Measurements from ENCODE around the gene CA10.

The CA10 gene

DNA sequence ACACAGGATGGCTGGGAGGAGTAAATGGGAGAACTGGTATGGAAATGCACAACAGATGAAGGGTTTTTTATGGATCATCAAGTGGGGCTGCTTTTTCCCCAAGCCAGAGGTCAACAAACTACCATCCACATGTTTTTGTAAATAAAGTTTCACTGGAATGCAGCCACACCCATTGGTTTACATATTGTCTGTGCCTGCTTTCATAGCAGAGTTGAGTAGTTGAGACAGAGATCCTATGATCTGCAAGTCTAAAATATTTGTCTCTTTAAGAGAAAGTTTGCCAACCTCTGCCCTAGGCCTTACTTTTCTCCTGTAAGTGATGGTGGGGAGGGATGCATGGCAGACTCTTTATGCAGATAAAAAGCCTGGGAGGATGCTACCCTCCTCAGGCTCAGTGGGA, 341.4 kb downstream of the CA10 start:
- DNase-seq (ENCODE audit: low spot score), result no peak

DNA sequence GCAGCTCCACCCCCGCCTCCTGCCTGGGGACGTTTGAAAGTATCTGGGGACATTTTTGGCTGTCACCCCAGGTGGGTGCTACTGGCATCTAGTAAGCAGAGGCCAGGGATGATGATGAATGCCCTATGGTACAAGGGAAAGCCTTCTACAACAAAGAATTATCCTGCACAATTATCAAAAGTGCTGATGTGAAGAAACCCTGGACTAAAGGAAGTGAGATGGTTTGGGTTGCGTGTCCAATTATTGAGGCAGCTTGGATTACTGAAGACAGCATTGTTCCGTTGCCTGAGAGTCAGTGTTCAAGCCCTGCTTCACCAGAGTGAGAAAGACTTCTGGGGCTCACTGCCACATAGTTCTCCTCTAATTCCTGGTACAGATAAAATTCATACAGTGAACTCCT, 343.4 kb downstream of the CA10 start:
- no peak for DNase-seq (ENCODE audit: low spot score)

DNA sequence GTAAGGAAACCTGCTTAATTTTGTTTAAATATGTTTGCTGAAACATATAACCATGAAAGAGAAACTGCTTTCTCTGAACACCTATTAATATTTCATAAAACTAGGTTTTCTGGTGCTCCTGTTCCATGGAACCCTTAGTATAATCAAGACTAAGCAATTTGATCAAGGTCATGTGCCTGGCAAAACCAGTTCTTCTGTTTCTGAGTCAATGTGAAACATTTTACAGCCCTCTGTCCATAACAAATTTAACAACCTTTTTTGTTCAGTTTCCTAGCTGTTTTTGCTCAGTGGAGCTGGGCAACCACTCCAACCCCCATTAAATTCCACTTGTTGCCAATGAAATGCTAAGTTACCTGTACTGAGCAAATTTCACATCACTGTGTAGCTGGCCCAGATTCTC, 344.0 kb downstream of the CA10 start:
- DNase-seq (ENCODE audit: low spot score), result no peak

DNA sequence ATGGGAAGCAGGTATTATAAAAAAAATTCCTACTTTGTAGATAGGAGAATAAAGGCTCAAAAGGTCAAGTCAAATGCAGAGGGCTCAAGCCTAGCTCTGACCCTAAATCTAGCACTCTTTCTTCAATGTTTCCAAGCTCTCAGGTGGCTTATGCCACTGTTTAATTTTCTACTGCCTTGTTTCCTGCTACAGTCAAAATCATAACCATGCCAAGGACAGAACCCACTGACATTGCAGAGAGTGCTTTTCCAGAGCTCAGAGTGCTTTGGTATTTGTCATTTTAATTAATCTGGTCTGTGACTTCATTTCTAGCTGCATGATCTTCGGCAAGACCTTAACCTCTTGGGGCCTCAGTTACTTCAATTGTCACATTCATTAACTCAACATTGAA, 344.7 kb downstream of the CA10 start:
- DNase-seq (ENCODE audit: low spot score), result no peak

- DNase-seq (ENCODE audit: low spot score), result no peak
Measured at GRCh38 chr17:51813140-51813783, 345.3 kb downstream of the CA10 start.

DNA sequence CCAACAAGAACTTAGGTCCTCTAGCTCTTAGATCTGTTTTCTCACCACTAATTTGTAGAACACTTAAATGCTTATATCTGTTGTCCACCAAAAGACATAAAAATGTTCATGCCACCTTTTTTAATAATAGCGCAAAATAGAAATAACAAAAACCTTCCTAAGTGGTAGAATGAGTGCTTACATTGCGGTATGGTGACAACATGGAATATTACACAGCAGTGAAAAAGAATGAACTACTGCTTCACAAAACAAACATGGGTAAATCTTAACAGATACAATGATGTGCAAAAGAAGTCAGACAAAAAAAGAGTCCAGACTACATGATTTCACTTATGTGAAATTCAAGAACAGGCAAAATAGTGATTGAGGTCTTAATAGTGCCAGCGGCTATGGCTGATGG, 351.1 kb downstream of the CA10 start:
- no peak for DNase-seq (ENCODE audit: low spot score)

DNA sequence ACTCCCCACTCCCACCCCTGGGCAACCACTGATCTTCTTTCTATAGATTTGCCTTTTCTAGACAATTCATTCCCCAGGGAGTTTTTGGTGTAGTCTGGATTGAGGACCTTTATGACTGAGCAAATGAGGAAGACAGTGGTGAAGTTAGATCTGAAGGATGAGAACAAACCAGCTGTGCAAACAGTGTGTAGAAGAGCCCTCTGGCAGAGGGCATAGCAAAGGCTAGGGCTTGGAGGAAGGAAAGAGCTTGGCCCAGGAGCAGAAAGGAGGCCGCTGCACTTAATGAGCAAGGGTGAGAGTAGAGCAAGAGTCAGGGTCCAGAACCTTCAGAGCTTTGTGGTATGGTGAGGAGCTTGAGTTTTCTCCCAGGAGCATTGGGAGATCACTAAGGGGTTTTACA, 352.7 kb downstream of the CA10 start:
- no peak for DNase-seq (ENCODE audit: low spot score)

DNA sequence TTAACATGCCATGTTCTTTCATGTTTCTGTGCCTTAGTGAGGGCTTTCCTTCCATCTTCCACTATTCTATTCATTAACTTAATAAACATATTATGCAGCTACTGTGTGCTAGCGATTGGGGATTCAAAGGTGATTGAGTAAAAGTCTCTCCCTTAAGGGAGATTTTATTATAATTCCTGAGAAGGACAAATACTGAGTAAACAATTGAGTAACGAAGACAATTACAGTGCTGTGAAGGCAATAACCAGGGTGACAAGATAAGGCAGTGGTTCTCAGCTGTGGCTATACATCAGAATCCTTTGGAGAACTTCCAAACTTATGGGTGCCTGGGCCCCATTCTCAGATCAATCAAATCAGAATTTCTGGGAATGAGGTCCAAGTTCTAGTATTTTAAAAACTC, 353.3 kb downstream of the CA10 start:
- DNase-seq (ENCODE audit: low spot score), result no peak

DNA sequence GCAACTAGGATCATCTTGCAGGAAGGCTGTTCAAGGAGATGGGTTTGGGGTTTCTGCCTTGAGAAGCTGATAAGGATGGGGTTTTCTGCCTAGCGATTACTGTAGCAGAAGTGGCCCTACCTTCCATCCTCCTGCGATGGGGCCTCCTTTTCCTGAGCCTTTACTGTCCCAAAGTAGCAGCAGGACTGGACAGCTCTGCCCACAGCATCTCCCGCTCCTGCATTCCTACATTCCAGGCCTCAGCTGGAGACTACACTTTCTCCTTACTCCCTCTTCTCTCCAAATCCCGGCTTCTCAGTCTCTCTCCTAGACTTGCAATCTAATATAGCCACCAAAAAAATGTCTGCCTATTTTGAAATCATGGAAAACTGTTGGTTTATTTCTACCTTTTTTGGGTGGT, 355.4 kb downstream of the CA10 start:
- DNase-seq (ENCODE audit: low spot score), result no peak

GRCh38 chr17:51802544-51802943, 356.0 kb downstream of the CA10 start:
- no peak for DNase-seq (ENCODE audit: low spot score)

- DNase-seq (ENCODE audit: low spot score), result no peak
Measured at GRCh38 chr17:51801626-51802025, 356.9 kb downstream of the CA10 start.

- DNase-seq (ENCODE audit: low spot score), result no peak
Measured at GRCh38 chr17:51799981-51800380, 358.5 kb downstream of the CA10 start.

DNA sequence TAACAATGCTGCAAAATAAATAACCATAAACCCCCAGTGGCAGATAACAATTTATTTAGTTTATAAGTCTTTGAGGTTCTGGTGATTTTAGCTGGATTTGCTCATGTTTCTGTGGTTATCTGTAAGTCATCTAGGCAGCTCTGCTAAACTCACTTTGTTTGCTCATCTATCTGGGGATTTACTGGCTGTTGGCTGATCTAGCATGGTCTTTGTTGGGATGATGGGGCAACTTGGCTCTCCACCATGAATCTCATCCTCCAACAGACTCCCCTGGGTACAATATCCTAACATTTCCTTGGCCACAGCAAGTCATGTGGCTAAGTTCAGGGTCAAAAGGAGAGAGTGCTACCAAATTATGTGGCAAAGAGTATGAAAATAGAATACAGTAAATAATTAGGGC, 359.3 kb downstream of the CA10 start:
- DNase-seq (ENCODE audit: low spot score), result no peak

- no peak for DNase-seq (ENCODE audit: low spot score)
Measured at GRCh38 chr17:51797150-51797549, 361.4 kb downstream of the CA10 start.

GRCh38 chr17:51796026-51796425, 362.5 kb downstream of the CA10 start:
- no peak for DNase-seq (ENCODE audit: low spot score)

DNA sequence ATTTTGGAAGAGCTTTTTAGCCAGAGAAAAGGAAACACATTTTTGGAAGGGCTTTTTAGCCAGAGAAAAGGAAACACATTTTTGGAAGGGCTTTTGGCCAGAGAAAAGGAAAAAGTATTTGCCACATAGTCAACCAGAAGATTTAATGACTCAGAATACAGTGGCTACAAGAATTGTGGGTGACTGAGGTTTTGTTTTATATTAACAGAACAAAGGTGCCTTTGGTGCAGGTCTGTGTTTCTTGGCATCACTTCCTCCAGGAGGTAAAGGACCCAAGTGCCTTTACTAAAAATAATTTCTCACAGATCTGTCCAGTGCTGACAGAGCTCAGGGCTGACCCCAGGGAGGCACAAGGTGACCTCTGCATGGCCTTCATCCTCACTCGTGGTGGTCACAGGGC, 363.1 kb downstream of the CA10 start:
- DNase-seq (ENCODE audit: low spot score), result no peak

GRCh38 chr17:51794466-51794865, 364.0 kb downstream of the CA10 start:
- DNase-seq (ENCODE audit: low spot score), result no peak

- no peak for DNase-seq (ENCODE audit: low spot score)
Measured at GRCh38 chr17:51793686-51794085, 364.8 kb downstream of the CA10 start.

DNA sequence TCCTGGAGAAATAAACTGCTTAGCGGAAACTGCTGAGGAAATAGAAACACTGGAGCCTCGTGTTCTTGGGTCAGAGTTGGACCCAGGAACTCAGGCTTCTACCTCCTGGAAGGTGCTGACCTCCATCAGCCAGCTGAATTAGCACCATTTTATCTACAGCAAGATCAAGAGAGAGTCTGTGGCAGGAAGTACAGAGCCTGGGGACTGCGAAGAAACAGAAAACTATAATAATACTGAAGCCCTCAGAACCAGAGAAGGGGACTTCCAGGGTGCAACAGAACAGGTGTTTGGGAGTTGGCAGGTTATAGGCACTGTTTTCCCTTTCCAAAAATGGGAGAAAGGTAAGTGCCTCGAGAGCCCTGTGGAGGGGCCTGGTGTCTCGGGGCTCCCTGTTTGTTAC, 379.7 kb downstream of the CA10 start:
- no peak for DNase-seq (ENCODE audit: low spot score)

- no peak for DNase-seq (ENCODE audit: low spot score)
Measured at GRCh38 chr17:51770027-51770759, 388.3 kb downstream of the CA10 start.

GRCh38 chr17:51769231-51769630, 389.3 kb downstream of the CA10 start:
- no peak for DNase-seq (ENCODE audit: low spot score)

- DNase-seq (ENCODE audit: low spot score), result no peak
Measured at GRCh38 chr17:51768706-51769105, 389.8 kb downstream of the CA10 start.

- no peak for DNase-seq (ENCODE audit: low spot score)
Measured at GRCh38 chr17:51767287-51767686, 391.2 kb downstream of the CA10 start.

All from left forelimb (tissue), 1 donor.